Immature natural killer cell (primary cell): Measurements from ENCODE around the gene EN2. TPM values are rescaled to one million over a fixed set of nuclear protein-coding genes. Genes with fewer than 3 reads are reported as not detected.

Experiments
- DNase-seq, 3 donors: peaks; one replicate each; pipeline ENCODE4 v3.0.0; 2022; ENCODE audit warnings: mixed read lengths in 1 of 3
- H3K27ac Mint-ChIP-seq, 6 donors: one replicate each; pipeline ENCODE4 v1.8.0; 2020; ENCODE audit warnings: mixed read lengths in 6 of 6, mild to moderate bottlenecking in 5 of 6, inconsistent platforms in 4 of 6, moderate library complexity in 3 of 6
- H3K27me3 Mint-ChIP-seq, 3 donors: one replicate each; pipeline ENCODE4 v1.8.0; 2020 to 2021; ENCODE audit warnings: low read depth in 3 of 3, mild to moderate bottlenecking in 3 of 3, mixed read lengths in 3 of 3, moderate library complexity in 3 of 3, inconsistent platforms in 1 of 3
- H3K36me3 Mint-ChIP-seq, 3 donors: one replicate each; pipeline ENCODE4 v1.8.0; 2020; ENCODE audit warnings: mixed read lengths in 3 of 3, inconsistent platforms in 2 of 3, mild to moderate bottlenecking in 2 of 3
- H3K4me1 Mint-ChIP-seq, 2 donors: one replicate each; pipeline ENCODE4 v1.8.0; 2020; ENCODE audit warnings: inconsistent platforms in 2 of 2, mild to moderate bottlenecking in 2 of 2, mixed read lengths in 2 of 2, moderate library complexity in 1 of 2
- H3K4me3 Mint-ChIP-seq, 5 donors: one replicate each; pipeline ENCODE4 v1.8.0; 2020; ENCODE audit warnings: mild to moderate bottlenecking in 5 of 5, mixed read lengths in 5 of 5, inconsistent platforms in 3 of 5, moderate library complexity in 3 of 5
- H3K9me3 Mint-ChIP-seq, 6 donors: one replicate each; pipeline ENCODE4 v1.8.0; 2020; ENCODE audit warnings: mild to moderate bottlenecking in 6 of 6, mixed read lengths in 6 of 6, inconsistent platforms in 4 of 6, moderate library complexity in 3 of 6
- polyA plus RNA-seq, 3 donors: library from polyadenylated mRNA; unstranded; fragments of 300-500 nt; fragmentation: Illumina TruSeq; gene quantifications; one replicate each; pipeline ENCODE4 v1.2.3, GENCODE V29; 2021

The EN2 gene
- polyA plus RNA-seq, 3 donors from 2014 or later = not detected

DNA sequence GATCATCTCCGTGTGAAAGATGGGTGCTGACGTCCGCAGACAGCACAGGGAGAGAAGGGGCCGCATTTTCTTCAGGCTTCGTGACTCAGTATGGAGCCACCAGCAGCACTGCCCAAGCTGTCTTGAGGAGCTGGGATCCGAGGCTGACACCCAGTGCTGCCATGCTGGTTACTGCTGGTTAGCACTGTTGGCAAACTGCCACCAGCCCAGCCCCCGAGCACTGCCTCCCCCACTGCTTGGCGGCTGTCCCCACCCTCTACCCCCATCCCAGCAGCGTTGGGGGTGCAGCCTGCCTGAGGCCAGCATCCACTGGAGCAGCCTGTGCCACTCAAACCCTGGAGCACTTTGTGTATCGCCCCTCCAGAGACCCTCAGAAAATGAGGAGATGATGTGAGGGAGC lies 35.8 kb upstream of the EN2 start:
- H3K4me1 Mint-ChIP-seq = no peaks in the 10 kb centered on the region
- no peak for DNase-seq
- no peak overlapping the region for H3K4me3 Mint-ChIP-seq
- no peaks in the 10 kb centered on the region for H3K36me3 Mint-ChIP-seq
- H3K27ac Mint-ChIP-seq = no peak overlapping the region
- no peaks in the 10 kb centered on the region for H3K9me3 Mint-ChIP-seq
- peaks cover 2 to 10% (median 5%) of the 10 kb centered on the region in 3 donors for H3K27me3 Mint-ChIP-seq

DNA sequence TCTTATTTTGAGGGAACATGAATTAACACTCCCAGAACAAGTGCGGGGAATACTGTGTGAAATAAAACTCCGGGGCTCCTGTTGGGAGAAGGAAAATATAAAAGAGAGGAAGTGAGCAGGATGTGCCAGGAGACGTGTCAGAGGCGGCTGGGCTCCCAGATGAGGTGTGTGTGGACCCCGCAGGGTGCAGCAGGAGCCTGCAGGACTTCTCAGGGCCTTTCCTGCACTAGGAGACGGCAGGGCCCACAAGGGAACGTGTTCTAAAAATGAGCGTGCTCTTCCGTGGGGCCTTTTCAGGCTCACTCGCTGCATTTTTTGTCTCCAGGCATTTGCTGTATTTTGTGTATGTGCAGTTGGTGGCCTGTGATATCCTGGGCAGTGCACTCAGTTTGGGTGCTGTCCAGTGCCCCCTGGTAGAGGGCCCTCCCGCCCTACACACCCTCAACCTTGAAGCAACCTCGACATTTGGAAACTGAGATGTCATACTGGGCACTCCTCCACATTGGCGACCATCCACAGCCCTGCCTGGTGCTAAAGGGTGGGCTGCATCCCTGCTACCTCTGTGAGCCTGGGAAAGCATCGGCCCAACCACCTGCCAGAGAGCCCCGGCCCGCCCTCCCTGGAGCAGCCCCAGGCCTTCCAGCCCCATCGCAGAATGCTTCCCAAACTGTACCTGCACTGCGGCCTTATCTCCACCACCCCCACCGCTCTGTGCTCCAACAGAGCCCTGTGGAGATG lies 35.2 kb upstream of the EN2 start:
- Mint-ChIP-seq H3K27me3 (peaks cover 2 to 9% (median 5%) of the 10 kb centered on the region in 3 donors), H3K4me3 (no peak overlapping the region), H3K36me3 (no peaks in the 10 kb centered on the region), H3K27ac (no peak overlapping the region), H3K4me1 (no peaks in the 10 kb centered on the region), H3K9me3 (no peaks in the 10 kb centered on the region)
- DNase-seq = no peak

DNA sequence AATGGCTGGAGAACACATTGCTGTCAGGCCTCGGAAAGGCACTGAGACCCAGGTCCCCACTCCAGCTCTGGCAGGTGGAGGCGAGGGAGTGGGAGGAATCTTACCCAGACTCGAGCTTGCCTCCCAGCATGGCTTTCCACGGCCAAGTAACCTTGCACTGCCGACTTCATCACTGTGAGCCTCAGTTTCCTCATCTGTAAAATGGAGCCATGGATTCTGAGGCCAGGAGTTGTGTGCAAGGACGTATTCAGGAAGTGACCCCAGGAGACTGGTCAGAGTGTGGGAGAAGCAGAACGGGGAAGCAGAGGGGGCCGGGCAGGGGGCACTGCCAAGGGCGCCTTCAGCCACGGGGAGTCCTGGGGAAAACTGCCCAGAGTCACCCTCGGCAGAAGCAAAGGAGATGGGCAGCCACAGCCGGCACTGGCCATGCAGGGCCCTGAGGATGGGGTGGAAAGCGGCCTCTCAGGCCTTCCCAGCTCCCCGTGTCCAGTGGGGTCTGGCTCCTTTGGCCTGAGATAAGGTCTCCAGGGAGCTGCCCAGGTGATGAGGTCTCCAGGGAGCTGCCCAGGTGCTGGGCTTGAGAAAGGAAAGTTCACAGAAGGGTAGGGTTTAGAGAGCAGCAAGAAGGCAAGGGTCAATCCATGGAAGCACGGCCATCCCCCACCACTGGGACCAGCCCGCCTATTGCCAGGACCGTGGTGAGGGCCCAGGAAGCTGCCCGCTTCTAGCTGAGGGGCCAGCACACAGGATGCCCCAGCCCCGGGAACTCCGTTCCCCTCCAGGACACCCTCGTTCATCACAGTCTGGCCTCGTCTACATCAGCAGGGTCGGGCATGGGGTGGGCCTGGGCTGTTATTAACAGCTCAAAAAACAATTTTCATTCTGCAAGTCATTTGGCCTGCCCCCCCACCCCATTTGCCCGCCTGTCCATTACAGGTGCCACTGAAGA lies 34.3 kb upstream of the EN2 start:
- Mint-ChIP-seq H3K36me3 (no peaks in the 10 kb centered on the region), H3K4me3 (no peak overlapping the region), H3K27ac (no peak overlapping the region), H3K27me3 (peaks cover 2 to 11% (median 4%) of the 10 kb centered on the region in 3 donors), H3K4me1 (no peaks in the 10 kb centered on the region), H3K9me3 (no peaks in the 10 kb centered on the region)
- no peak for DNase-seq

DNA sequence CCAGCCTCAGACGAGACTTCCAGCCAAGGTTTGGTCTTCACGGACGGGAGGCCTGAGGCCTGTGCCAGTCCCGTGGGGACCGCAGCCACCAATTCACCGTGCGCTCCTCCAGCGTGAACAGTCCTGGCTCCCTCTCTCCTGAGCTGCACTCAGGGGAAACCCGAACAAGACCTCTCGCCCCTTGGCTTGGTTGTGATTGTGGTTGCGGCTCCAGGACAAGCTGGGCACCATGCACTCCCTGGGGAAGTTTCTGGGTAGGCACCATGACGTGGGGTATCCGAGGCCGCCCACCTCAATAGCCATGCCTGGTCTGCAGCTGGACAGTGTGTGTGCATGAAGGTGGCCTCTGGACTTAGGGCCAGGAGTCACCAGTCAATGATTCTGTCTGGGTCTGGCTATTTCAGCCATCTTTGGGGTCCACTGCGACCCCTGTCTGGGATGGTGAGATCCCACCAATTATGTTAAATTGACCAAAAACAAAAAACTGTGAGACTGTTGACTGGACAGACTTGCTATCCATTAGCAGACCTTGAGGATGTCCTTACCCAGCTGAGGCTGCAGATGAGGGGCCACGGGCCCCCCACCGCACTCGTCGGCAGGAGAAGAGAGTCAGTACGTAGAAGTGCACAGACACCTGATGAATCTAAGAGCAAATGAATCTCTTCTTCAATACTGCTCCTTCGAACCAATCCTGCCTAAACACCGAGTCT lies 33.5 kb upstream of the EN2 start:
- DNase-seq = no peak
- H3K9me3 Mint-ChIP-seq = no peaks in the 10 kb centered on the region
- no peak overlapping the region for H3K4me3 Mint-ChIP-seq
- H3K36me3 Mint-ChIP-seq = no peaks in the 10 kb centered on the region
- no peak overlapping the region for H3K27ac Mint-ChIP-seq
- H3K4me1 Mint-ChIP-seq = no peaks in the 10 kb centered on the region
- H3K27me3 Mint-ChIP-seq = peaks cover 2 to 8% (median 2%) of the 10 kb centered on the region in 3 donors

DNA sequence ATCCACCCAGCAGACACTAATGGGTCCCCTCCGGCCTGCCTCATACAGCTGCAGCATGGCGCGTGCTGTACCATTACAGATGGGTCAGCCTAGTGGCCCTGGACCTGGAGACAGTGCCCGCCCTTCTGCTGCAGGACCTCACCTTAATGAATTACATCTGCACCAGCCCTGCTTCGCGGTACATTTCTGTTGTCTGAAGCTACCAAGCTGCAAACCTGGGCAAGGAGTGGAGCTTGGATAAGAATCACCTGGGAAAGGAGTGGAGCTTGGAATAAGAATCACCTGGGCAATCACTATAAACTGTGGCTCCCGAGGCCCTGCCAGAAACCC lies 33.0 kb upstream of the EN2 start:
- peaks cover 2 to 8% (median 2%) of the 10 kb centered on the region in 3 donors for H3K27me3 Mint-ChIP-seq
- H3K4me1 Mint-ChIP-seq = no peaks in the 10 kb centered on the region
- H3K9me3 Mint-ChIP-seq = no peaks in the 10 kb centered on the region

DNA sequence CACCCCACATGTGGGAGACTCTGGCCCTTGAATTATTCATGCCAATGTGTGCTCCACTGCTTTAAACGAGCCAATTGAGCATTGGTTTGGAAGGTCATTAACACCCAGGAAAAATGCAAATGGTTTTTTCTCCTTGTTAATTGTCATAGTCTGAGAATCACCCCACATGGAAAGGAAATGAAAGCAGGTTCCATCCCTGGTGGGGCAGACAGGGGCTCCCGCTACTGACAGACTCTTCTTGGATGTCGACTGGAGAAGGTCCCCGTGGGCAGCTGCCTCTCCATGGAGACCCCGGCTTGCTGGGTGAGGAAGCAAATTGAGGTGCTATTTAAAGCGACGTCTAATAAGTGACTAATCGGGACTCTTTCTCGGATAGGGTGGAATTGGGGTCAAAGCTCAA lies 32.0 kb upstream of the EN2 start:
- Mint-ChIP-seq H3K4me3 (no peak overlapping the region), H3K27me3 (peaks cover 2 to 10% (median 8%) of the 10 kb centered on the region in 3 donors), H3K9me3 (no peaks in the 10 kb centered on the region), H3K36me3 (no peaks in the 10 kb centered on the region), H3K27ac (no peak overlapping the region), H3K4me1 (no peaks in the 10 kb centered on the region)
- no peak for DNase-seq

More for the DNA sequence above, 33.0 kb upstream of the EN2 start:
- DNase-seq = no peak
- Mint-ChIP-seq H3K4me3 (no peak overlapping the region), H3K36me3 (no peaks in the 10 kb centered on the region), H3K27ac (no peak overlapping the region)

DNA sequence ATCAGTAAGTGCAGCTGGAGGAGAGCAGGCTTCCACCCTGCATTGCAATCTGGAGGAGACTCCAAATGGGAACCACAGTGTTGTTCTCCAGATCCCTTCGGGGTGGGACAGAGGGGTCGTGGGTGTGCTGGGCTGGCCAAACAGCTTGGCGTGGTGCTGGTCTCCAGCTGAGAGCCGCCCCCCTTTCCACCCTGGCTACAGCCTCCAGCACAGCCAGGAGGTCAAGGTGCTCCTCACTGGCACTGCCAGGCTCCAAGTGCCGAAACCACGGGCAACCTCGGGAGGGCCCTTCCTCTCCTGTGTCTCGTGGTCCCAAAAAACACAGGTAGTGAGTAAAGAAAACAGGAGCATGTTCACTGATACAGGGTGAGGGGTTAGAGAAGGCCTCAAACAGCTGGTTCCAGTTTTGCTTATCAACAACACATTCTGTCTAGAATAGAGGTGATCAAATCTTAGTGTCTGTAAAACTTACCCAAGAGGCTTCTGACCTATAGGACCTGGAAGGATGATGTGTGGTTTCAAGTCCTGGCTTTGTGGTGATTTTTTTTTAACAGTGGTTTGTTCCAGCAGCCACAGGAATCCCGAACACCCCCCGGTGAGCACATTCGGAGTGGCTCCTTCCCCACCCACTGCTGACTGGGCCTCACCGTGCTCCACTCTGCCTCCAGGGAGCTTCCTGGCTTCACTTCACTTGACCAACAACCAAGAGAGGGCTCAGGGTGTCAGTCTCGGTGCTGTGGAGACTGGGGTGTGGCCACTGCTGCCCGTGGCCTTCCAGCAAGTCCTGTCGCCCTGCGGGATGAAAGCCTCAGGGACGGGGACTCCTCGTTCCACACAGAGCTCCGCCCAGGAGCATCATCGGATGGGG lies 31.2 kb upstream of the EN2 start:
- Mint-ChIP-seq H3K27me3 (peaks cover 2 to 11% (median 10%) of the 10 kb centered on the region in 3 donors), H3K9me3 (no peaks in the 10 kb centered on the region), H3K36me3 (no peaks in the 10 kb centered on the region), H3K27ac (no peak overlapping the region), H3K4me1 (no peaks in the 10 kb centered on the region), H3K4me3 (no peak overlapping the region)
- DNase-seq = no peak

DNA sequence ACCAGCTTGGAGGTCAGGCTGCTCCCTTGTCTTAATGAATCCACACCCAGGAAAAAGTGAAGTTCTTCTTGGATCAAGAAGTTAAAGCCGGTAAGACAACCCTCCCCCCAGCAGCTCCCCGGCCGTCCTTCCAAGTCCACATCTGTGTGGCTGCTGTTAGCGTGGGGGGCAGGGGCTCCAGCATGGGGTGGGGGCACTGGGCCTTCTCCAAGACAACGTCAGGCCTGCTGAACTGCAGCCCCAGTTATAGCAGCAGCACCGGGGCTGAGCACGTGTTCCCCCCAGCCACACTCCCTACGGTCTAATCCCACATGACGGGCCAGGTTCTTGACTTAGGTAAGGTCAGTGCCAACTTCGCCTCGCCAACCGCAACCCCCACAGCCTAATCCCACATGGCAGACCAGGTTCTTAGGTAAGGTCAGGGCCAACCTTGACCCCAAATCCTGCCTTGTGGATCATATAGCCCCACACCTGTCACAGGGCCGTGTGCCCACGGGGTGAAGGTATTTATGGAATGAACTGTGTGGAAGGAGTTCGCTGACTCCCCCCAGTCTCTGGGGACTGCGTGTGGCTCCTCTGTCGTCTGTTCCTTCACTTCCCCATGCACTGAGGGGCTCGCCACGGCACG lies 30.4 kb upstream of the EN2 start:
- H3K27me3 Mint-ChIP-seq = peaks cover 2 to 11% (median 10%) of the 10 kb centered on the region in 3 donors
- no peaks in the 10 kb centered on the region for H3K4me1 Mint-ChIP-seq
- no peaks in the 10 kb centered on the region for H3K9me3 Mint-ChIP-seq
- H3K4me3 Mint-ChIP-seq = no peak overlapping the region
- no peak for DNase-seq
- H3K36me3 Mint-ChIP-seq = no peaks in the 10 kb centered on the region
- no peak overlapping the region for H3K27ac Mint-ChIP-seq

DNA sequence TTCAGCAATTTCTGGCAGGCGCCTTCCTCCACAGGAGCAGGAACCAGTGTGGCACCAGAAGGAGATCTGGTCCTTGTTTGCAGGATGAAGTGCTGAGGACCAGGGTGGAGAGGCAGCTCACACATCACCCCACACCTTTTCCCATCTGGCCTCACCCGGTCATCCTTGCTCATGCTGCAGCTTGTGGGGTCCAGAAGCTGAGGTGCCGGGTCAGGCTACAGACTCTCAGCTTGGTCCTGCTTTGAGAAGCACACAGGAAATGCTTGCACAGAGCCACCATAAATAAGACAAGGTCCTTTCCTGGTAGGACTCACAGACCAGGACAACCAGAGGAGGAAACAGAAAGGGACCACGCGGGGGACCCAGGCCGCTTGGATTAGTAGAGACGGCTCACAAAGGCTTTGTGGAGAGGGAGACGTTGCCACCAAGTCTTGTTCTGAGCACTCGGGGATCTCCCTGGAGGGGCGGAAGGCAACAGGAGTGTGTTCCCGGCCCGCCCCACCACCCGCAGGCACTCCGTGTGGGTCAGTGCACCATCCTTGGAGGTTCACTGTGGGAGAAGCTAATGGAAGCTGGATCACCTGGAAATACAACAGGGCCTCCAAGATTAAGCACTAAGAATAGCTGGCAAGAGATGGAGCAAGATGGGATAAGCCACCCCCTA lies 29.6 kb upstream of the EN2 start:
- peaks cover 2 to 11% (median 10%) of the 10 kb centered on the region in 3 donors for H3K27me3 Mint-ChIP-seq
- H3K4me1 Mint-ChIP-seq = no peaks in the 10 kb centered on the region
- DNase-seq = no peak
- no peak overlapping the region for H3K27ac Mint-ChIP-seq
- H3K36me3 Mint-ChIP-seq = no peaks in the 10 kb centered on the region
- no peaks in the 10 kb centered on the region for H3K9me3 Mint-ChIP-seq
- no peak overlapping the region for H3K4me3 Mint-ChIP-seq

DNA sequence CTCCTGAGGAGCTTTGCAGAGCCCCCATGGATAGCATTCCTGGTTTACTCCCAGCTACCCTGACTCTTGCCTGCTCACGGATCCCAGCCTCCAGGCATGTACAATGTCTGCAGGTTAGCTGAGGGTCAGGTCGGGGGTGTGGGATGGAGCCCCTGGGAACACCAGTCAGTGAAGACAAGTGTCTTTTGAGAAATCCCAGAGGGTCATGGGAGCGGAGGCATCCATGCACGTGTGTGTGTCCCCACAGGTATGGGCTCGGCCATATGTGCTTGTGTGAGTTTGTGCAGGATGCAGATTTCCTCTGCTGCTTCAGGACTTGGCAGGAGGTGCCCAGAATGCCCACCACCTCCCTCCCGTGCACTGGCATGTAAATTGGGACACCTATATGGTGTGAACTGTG lies 28.3 kb upstream of the EN2 start:
- H3K9me3 Mint-ChIP-seq = no peaks in the 10 kb centered on the region
- H3K27ac Mint-ChIP-seq = no peak overlapping the region
- no peaks in the 10 kb centered on the region for H3K4me1 Mint-ChIP-seq
- no peaks in the 10 kb centered on the region for H3K36me3 Mint-ChIP-seq
- H3K27me3 Mint-ChIP-seq = peaks cover 2 to 11% (median 10%) of the 10 kb centered on the region in 3 donors
- H3K4me3 Mint-ChIP-seq = no peak overlapping the region
- no peak for DNase-seq

DNA sequence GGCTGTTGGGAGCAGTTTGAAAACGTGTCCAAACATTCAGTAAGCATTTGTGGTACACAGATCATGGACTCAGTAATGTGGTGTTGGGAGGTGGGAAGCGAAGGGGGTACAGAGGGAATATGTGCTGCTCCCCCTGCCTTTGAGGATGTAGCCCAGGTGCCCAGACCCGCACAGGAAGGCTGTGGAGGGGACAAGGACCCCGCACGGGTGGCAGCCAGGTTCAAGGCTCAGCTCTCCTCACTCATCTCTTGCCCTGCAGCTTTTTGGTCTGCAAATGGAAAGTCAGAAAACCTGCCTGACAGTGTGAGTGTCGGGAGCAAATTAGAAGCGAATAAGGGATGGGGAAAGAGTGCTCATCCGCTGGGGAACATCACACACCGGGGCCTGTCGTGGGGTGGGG lies 27.3 kb upstream of the EN2 start:
- Mint-ChIP-seq H3K4me3 (no peak overlapping the region), H3K36me3 (no peaks in the 10 kb centered on the region), H3K27me3 (peaks cover 2 to 13% (median 9%) of the 10 kb centered on the region in 3 donors), H3K9me3 (no peaks in the 10 kb centered on the region), H3K27ac (no peak overlapping the region), H3K4me1 (no peaks in the 10 kb centered on the region)
- DNase-seq = no peak

DNA sequence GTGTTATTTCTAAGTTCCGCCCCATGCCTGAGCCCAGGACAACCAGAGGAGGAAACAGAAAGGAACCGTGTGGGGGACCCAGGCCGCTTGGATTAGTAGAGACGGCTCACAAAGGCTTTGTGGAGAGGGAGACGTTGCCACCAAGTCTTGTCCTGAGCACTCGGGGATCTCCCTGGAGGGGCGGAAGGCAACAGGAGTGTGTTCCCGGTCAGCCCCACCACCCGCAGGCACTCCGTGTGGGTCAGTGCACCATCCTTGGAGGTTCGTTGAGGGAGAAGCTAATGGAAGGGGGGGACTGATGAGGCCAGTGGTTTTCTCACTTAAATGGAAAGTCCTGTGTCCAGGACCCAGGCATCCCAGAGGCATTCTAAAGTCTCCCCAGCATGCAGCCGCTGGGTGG lies 26.7 kb upstream of the EN2 start:
- no peak overlapping the region for H3K27ac Mint-ChIP-seq
- no peak overlapping the region for H3K4me3 Mint-ChIP-seq
- no peaks in the 10 kb centered on the region for H3K9me3 Mint-ChIP-seq
- H3K27me3 Mint-ChIP-seq = peaks cover 3 to 14% (median 9%) of the 10 kb centered on the region in 3 donors
- DNase-seq = no peak
- no peaks in the 10 kb centered on the region for H3K36me3 Mint-ChIP-seq
- H3K4me1 Mint-ChIP-seq = no peaks in the 10 kb centered on the region
